Hepatocyte (in vitro differentiated cells): ENCODE results near the gene TRIM15. TPM values are rescaled to one million over a fixed set of nuclear protein-coding genes. Genes with fewer than 3 reads are reported as not detected.
"Not testable (repeated sequence)": the region's sequence is repeated elsewhere in the genome, so short reads cannot be mapped to it uniquely, and the experiment has no call there.

Source experiments
- DNase-seq: peaks from one replicate; pipeline ENCODE4 v3.0.0-alpha.2; 2016; ENCODE audit warnings: low spot score
- H2AFZ ChIP-seq: fragments of 200-600 bp; sonication (generic); 2 replicates; pipeline ENCODE4 v1.6.0; 2016; ENCODE audit warnings: antibody characterized with exemption, mild to moderate bottlenecking
- H3K27ac ChIP-seq: fragments of 200-600 bp; sonication (generic); 2 replicates; pipeline ENCODE4 v1.5.1; 2016; ENCODE audit warnings: mild to moderate bottlenecking
- H3K27me3 ChIP-seq: fragments of 200-600 bp; sonication (generic); 2 replicates; pipeline ENCODE4 v1.6.1; 2016
- H3K36me3 ChIP-seq: fragments of 200-600 bp; sonication (generic); replicated peaks from 2 replicates; pipeline ENCODE4 v1.5.1; 2016; ENCODE audit warnings: low read depth; ENCODE audit not compliant: insufficient read depth
- H3K4me1 ChIP-seq: fragments of 200-600 bp; sonication (generic); 2 replicates; pipeline ENCODE4 v1.5.1; 2016; ENCODE audit warnings: mild to moderate bottlenecking, moderate library complexity; ENCODE audit not compliant: insufficient read depth
- H3K4me2 ChIP-seq: fragments of 200-600 bp; sonication (generic); 2 replicates; pipeline ENCODE4 v1.6.0; 2016
- H3K4me3 ChIP-seq: fragments of 200-600 bp; sonication (generic); 2 replicates; pipeline ENCODE4 v1.5.1; 2016; ENCODE audit warnings: mild to moderate bottlenecking
- H3K79me2 ChIP-seq: fragments of 200-600 bp; sonication (generic); 2 replicates; pipeline ENCODE4 v1.6.0; 2017; ENCODE audit warnings: mild to moderate bottlenecking
- H3K9me2 ChIP-seq: fragments of 200-600 bp; sonication (generic); replicated peaks from 2 replicates; pipeline ENCODE4 v1.6.0; 2017; ENCODE audit warnings: mild to moderate bottlenecking; ENCODE audit not compliant: insufficient read depth
- H3K9me3 ChIP-seq: fragments of 200-600 bp; sonication (generic); 2 replicates; pipeline ENCODE4 v1.5.1; 2016; ENCODE audit warnings: low read depth, mild to moderate bottlenecking
- H4K20me1 ChIP-seq: fragments of 200-600 bp; sonication (generic); 2 replicates; pipeline ENCODE4 v1.6.0; 2016; ENCODE audit warnings: mild to moderate bottlenecking; ENCODE audit not compliant: insufficient read depth, poor library complexity, severe bottlenecking
- EZH2 ChIP-seq: fragments of 200-600 bp; sonication (generic); IDR thresholded peaks from 2 replicates; pipeline ENCODE4 v1.6.1; 2016; ENCODE audit warnings: antibody characterized with exemption, mild to moderate bottlenecking, borderline replicate concordance
- EZH2phosphoT487 ChIP-seq: fragments of 200-600 bp; sonication (generic); IDR thresholded peaks from one replicate; pipeline ENCODE4 v1.6.1; 2018; ENCODE audit warnings: antibody characterized with exemption, mild to moderate bottlenecking, low read depth, moderate library complexity; ENCODE audit not compliant: unreplicated experiment, severe bottlenecking
- WGBS: methylation state at CpG from one replicate; pipeline ENCODE4 v1.1.6; 2016; ENCODE audit warnings: low lambda C conversion rate; ENCODE audit errors: missing lambda C conversion rate; 5-methylcytosine and 5-hydroxymethylcytosine counted together
- polyA plus RNA-seq: library from polyadenylated mRNA; unstranded; fragments of >200 nt; fragmentation: Nextera tagmentation; extraction: Ambion mirVana; gene quantifications from 2 replicates; pipeline ENCODE4 v1.2.1, GENCODE V29; 2016
- total RNA-seq: library from RNA; depleted of rRNA; stranded (reverse); fragments of >200 nt; gene quantifications from 2 replicates; pipeline ENCODE4 v1.2.3, GENCODE V29; 2014
- TF ChIP-seq, protein P1 (sequence below): fragments of 200-600 bp; sonication (generic); IDR thresholded peaks from 2 replicates; pipeline ENCODE4 v1.5.1; 2016; ENCODE audit warnings: antibody characterized with exemption, mild to moderate bottlenecking; ENCODE audit not compliant: poor library complexity

The TRIM15 gene
- total and polyA plus RNA-seq, 2 experiments from 2014 or later: 1.2 to 2.6 TPM

GRCh38 chr6:30136570-30137286 is 26.6 kb upstream of the TRIM15 start:
- no peak for DNase-seq
- Histone ChIP-seq H3K4me1 (peaks cover 3% of the 10 kb centered on the region), H3K27ac (no peak overlapping the region), H4K20me1 (no peaks in the 10 kb centered on the region), H3K9me3 (no peaks in the 10 kb centered on the region), H3K36me3 (no peaks in the 10 kb centered on the region), H3K79me2 (no peaks in the 10 kb centered on the region), H2AFZ (no peak overlapping the region), H3K9me2 (no peaks in the 10 kb centered on the region), H3K27me3 (peaks cover 6% of the 10 kb centered on the region), H3K4me2 (no peak overlapping the region), H3K4me3 (no peak overlapping the region)
- no peak for TF ChIP-seq EZH2phosphoT487
- TF ChIP-seq, protein P1, sequence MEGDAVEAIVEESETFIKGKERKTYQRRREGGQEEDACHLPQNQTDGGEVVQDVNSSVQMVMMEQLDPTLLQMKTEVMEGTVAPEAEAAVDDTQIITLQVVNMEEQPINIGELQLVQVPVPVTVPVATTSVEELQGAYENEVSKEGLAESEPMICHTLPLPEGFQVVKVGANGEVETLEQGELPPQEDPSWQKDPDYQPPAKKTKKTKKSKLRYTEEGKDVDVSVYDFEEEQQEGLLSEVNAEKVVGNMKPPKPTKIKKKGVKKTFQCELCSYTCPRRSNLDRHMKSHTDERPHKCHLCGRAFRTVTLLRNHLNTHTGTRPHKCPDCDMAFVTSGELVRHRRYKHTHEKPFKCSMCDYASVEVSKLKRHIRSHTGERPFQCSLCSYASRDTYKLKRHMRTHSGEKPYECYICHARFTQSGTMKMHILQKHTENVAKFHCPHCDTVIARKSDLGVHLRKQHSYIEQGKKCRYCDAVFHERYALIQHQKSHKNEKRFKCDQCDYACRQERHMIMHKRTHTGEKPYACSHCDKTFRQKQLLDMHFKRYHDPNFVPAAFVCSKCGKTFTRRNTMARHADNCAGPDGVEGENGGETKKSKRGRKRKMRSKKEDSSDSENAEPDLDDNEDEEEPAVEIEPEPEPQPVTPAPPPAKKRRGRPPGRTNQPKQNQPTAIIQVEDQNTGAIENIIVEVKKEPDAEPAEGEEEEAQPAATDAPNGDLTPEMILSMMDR: no peak
- 88% methylated on average over 11 of the region's 11 CpGs for WGBS

DNA sequence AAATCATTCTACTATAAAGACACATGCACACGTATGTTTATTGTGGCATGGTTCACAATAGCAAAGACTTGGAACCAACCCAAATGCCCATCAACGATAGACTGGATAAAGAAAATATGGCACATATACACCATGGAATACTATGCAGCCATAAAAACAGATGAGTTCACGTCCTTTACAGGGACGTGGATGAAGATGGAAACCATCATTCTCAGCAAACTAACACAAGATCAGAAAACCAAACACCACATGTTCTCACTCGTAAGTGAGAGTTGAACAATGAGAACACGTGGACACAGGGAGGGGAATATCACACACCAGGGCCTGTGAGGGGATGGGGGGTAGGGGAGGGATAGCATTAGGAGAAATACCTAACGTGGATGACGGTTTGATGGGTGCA is 23.1 kb upstream of the TRIM15 start:
- 86% methylated on average over 8 of the region's 8 CpGs for WGBS

GRCh38 chr6:30142665-30143064 is 20.7 kb upstream of the TRIM15 start:
- TF ChIP-seq EZH2phosphoT487 (no peak), EZH2 (no peak)
- TF ChIP-seq, protein P1: no peak
- Histone ChIP-seq H3K9me3 (no peaks in the 10 kb centered on the region), H3K27ac (no peak overlapping the region), H3K36me3 (no peaks in the 10 kb centered on the region), H3K79me2 (no peaks in the 10 kb centered on the region), H3K4me2 (no peak overlapping the region), H3K27me3 (no peaks in the 10 kb centered on the region), H3K9me2 (no peaks in the 10 kb centered on the region), H4K20me1 (no peaks in the 10 kb centered on the region), H3K4me3 (no peak overlapping the region), H3K4me1 (no peaks in the 10 kb centered on the region), H2AFZ (no peak overlapping the region)
- DNase-seq: no peak
- 75% methylated on average over 3 of the region's 3 CpGs for WGBS

More for the DNA sequence above, 23.1 kb upstream of the TRIM15 start:
- H3K36me3 ChIP-seq, H2AFZ ChIP-seq, DNase-seq, H3K79me2 ChIP-seq, H3K27me3 ChIP-seq, H3K4me3 ChIP-seq, H3K4me1 ChIP-seq, H3K9me3 ChIP-seq, H3K27ac ChIP-seq, H3K4me2 ChIP-seq, H3K9me2 ChIP-seq, H4K20me1 ChIP-seq: not testable (repeated sequence)

- H3K79me2 ChIP-seq: no peaks in the 10 kb centered on the region
- H3K9me3 ChIP-seq: no peaks in the 10 kb centered on the region
- DNase-seq: no peak
- H3K4me3 ChIP-seq: no peak overlapping the region
- H2AFZ ChIP-seq: no peak overlapping the region
- no peaks in the 10 kb centered on the region for H4K20me1 ChIP-seq
- no peaks in the 10 kb centered on the region for H3K27me3 ChIP-seq
- no peaks in the 10 kb centered on the region for H3K36me3 ChIP-seq
- no peaks in the 10 kb centered on the region for H3K9me2 ChIP-seq
- TF ChIP-seq, protein P1: no peak
- TF ChIP-seq EZH2phosphoT487: no peak
- no peak for TF ChIP-seq EZH2
- H3K27ac ChIP-seq: peak overlapping the region; percentile 20
- peak overlapping the region; percentile 16 for H3K4me2 ChIP-seq
- H3K4me1 ChIP-seq: no peaks in the 10 kb centered on the region
- WGBS: 40% methylated on average over 2 of the region's 2 CpGs
Measured at GRCh38 chr6:30143780-30144179, 19.6 kb upstream of the TRIM15 start.
